IPS-NIHi11 (cell line): ENCODE measurements around the gene FAM43A.

Experiments used
- DNase-seq: peaks from one replicate; pipeline ENCODE4 v3.0.0; 2012; ENCODE audit warnings: mixed read lengths, low spot score

FAM43A gene

GRCh38 chr3:194711913-194712312 is 26.2 kb downstream of the FAM43A start:
- DNase-seq = no peak

- no peak for DNase-seq
Observed at GRCh38 chr3:194713299-194714136, 27.8 kb downstream of the FAM43A start.

DNA sequence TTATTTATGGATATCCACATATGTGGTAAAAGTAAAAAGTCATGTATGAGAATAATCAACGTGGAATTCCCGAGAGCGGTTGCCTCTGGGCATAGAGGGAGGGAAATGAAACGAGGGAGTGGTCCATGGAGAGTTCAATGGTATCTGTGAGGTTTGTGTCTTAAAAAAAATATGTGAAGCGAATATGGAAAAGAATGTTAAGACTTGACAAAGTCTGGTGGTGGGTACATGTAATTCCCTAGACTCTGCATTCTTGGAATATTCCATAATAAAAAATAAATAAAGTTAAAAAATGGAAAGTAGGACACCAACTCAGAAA is 28.4 kb downstream of the FAM43A start:
- DNase-seq = no peak

GRCh38 chr3:194714564-194714963 is 28.9 kb downstream of the FAM43A start:
- no peak for DNase-seq

DNA sequence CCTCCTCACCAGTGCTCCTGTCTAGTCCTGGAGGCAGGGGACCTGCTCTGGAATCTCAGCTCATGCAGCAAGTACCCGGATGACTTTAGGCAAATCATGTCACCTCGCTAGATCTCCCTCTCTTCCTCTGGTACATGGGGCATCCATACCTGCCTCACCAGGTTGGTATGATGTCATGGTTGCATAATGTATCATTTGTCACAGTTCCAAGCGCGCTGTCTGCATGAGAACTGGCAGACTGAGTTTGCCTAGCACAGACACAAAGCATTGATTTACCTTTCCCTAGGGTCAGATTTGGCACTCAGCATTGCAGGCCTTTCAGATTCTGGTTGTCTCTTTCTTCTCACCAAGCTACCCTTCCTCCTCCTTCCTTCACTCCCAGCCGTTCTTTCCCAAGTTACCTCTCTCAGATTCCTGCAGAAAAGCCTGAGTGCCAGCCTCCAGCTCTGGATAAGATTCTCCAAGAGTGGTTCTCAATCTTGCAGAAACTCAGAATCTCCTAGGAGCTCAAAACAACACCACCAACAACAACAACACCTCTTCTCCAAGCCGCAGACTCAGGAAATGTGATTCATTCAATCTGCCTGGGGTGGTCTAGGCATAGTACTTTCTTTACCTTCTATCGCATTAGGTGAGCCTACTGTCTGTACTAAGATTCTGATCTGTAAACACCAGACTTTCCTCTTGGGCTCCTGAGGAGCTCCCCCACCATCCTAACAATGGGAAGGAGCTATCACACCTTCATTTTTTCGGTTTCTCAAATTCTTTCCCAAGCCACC is 29.5 kb downstream of the FAM43A start:
- DNase-seq = no peak

GRCh38 chr3:194718079-194718478 is 32.4 kb downstream of the FAM43A start:
- DNase-seq = no peak

- no peak for DNase-seq
Observed at GRCh38 chr3:194720048-194720447, 34.4 kb downstream of the FAM43A start.

- DNase-seq = no peak
Observed at GRCh38 chr3:194723846-194724618, 38.3 kb downstream of the FAM43A start.

DNA sequence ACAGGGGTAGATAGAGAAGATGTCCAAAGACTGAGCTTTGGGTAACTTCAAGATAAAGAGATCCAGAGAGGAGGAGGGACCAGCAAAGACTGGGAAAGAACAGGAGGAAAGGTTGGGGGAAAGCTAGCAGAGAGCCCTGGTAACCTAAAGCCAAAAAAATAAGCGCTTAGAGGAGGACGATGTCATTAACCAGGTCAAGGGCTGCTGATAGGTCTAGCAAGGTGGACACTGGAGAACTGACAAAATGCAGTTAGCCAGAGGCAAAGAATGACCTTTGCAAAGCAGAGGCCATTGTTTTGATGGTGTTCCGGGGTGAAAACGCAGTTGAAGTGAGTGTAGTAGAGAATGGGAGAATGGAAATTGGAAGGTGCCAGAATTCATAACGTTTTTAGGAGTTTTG is 39.7 kb downstream of the FAM43A start:
- no peak for DNase-seq

DNA sequence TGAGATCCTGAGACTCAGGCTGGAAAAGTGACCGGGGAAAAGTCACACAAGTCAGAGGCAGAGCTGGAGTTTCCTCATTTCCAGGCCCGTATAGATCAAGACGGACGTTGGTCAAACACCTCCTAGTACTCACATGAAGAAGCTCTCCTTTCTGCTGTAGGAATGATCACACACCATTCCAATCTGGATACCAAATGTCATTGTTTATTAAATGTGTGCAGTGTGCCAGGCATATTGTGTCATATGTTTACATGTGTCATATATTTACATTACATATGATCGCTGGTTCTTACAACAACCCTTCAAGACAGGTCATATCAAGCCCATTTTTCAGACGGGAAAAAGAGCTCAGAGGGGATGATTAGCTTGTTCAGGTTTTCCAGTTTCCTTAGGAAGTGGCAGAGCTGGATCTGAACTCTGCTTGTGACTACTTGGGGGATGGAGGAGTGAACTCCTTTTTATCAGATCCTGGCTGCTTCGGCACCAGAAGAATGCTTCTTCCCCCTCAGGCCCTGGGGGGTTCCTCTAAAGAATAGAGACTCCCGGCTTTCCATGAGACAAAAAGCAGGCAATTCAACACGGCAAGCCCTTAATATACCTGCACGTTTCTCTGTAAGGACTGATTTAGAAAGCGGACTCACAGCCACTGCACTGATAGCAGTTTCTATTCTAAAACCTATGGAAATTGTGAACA is 41.9 kb downstream of the FAM43A start:
- DNase-seq = no peak

- DNase-seq = no peak
Observed at GRCh38 chr3:194728986-194729385, 43.3 kb downstream of the FAM43A start.

GRCh38 chr3:194730365-194730764 is 44.7 kb downstream of the FAM43A start:
- DNase-seq = peak; percentile 64

DNA sequence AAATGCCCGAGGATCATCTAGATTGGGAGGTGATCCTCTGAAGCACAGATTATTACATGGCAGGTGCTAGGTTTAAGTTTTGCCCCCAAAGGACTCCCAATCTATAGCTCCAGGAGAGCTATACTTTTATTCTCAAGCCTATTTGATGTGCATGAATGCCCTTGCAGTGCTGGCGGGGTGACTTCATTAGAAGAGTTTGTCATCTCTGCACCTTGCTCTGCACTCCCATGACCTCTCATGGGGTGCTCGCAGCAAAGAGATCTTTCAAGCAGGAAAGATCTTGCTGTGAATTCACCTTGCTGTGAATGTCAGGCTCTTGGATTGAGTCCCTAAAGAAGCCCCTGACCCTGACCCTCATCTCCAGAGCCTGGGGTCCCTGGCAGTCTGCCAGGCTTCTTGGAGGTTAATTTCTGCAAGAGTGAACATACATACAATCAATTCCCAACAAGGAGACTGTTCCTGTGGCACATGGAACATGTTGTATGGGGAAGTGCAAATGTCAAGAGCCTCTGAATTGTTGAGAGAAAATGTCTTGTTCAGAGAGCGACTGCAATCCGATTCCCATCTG is 45.9 kb downstream of the FAM43A start:
- DNase-seq = no peak

DNA sequence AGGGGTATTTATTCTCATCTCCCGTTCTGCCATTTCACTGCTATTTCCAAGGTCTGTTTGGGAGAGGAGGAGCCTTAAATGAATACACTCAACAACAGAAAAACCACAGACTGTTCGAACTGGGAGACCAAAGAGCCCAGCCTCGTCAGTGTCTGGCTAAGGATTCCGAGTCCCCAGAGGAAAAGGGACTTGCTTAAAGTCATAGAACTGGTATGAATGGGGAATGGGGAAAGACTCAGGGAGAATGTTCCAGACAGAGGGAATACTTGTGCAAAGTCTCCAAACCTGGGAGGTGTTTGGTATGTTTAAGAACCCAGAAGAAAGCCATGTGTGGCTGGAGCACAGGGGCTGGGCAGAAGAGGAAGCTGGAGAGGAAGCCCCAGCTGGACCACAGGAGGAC is 46.9 kb downstream of the FAM43A start:
- no peak for DNase-seq

- no peak for DNase-seq
Observed at GRCh38 chr3:194736277-194736895, 50.7 kb downstream of the FAM43A start.

DNA sequence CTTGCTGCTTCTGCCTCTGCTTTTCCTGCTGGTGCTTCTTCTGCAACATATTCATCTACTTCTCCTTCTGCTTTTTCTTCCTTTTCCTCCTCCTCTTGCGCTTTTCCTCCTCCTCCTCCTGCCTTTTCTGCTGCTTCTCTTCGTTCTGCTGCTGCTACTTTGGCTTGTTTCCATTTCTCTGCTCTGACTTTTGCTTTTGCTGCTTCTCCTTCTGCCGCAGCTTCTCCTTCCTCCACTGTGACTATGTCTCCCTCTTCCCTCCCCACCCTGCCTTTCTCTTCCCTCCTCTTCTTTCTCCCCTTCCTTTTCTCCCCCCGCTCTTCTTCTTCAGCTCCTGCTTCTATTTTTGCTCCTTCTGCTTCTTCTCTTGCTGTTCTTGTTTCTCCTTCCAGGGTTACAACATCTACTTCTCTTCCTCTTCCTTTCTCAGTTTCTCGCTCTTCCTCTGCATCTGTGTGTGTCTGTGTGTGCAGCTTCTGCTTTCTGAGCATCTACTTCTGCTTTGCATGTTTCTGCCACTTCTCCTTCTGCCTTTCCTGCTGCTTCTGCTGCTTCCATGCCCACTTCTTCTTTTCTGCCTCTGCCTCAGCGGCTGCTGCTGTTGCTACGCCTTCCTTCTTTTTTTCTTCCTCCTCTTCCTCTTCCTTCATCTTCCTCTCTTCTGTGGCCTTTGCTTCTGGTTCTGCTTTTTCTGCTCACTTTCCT is 51.4 kb downstream of the FAM43A start:
- no peak for DNase-seq
